Uterus (tissue), 2 donors: ENCODE results near the gene TIGD1.

Experiments
- POLR2A ChIP-seq, 2 donors: fragments of 450-650 bp; IDR thresholded peaks; one replicate each; pipeline ENCODE4 v1.6.1; 2016; ENCODE audit warnings: antibody characterized with exemption in 2 of 2, mild to moderate bottlenecking in 1 of 2, moderate library complexity in 1 of 2
- TF ChIP-seq, protein P1 (sequence below), 4 experiments: fragments of 200-600 bp in 2 of 4; fragments of 450-650 bp in 2 of 4; sonication (generic) in 2 of 4; IDR thresholded peaks; one replicate each; pipeline ENCODE4 v1.5.1; 2016 to 2019; ENCODE audit warnings: antibody characterized with exemption in 4 of 4, mild to moderate bottlenecking in 2 of 4, moderate library complexity in 1 of 4

DNA sequence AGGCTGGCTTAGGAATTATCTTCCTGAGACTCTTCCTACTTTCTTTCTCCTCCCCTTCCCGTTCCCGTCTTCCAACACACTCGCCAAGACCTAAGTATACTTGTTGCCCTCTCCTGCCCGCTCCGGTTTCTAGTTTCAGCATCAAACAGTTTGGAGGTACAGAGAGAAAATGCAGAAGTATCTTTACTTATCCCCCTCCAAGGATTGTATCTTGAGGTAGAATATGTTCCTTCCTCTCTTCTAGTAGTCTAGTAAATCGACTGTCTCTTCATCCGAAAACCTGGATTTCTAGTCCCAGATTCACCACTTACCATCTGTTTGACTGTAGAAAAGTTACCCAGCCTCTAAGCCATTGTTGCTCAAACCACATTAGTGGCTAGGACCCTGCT lies 887 bp upstream of the TIGD1 start:
- TF ChIP-seq POLR2A (IDR thresholded peaks at IDR 0.05) = no peak
- TF ChIP-seq, protein P1, sequence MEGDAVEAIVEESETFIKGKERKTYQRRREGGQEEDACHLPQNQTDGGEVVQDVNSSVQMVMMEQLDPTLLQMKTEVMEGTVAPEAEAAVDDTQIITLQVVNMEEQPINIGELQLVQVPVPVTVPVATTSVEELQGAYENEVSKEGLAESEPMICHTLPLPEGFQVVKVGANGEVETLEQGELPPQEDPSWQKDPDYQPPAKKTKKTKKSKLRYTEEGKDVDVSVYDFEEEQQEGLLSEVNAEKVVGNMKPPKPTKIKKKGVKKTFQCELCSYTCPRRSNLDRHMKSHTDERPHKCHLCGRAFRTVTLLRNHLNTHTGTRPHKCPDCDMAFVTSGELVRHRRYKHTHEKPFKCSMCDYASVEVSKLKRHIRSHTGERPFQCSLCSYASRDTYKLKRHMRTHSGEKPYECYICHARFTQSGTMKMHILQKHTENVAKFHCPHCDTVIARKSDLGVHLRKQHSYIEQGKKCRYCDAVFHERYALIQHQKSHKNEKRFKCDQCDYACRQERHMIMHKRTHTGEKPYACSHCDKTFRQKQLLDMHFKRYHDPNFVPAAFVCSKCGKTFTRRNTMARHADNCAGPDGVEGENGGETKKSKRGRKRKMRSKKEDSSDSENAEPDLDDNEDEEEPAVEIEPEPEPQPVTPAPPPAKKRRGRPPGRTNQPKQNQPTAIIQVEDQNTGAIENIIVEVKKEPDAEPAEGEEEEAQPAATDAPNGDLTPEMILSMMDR (IDR thresholded peaks at IDR 0.05) = no peak
